GM12872 (cell line): Measurements from ENCODE around the gene UBE2D3.

Experiments
- CTCF ChIP-seq: IDR thresholded peaks from 3 replicates; pipeline ENCODE4 v1.5.1; 2011; ENCODE audit warnings: low read depth, mild to moderate bottlenecking, low read length, moderate library complexity; ENCODE audit not compliant: insufficient read depth

The UBE2D3 gene

GRCh38 chr4:102826890-102827673 lies at the start of gene UBE2D3:
Gene UBE2D3 (minus strand): TSS chr4:102827551. CDS start chr4:102826508, 1,043 bp downstream.
- peak; percentile 24; the same call in 1 of the 3 replicates for TF ChIP-seq CTCF

GRCh38 chr4:102871772-102872171 lies 44.4 kb upstream of the UBE2D3 start:
- no peak for TF ChIP-seq CTCF

GRCh38 chr4:102869569-102870197 lies 42.3 kb upstream of the UBE2D3 start:
- no peak for TF ChIP-seq CTCF

GRCh38 chr4:102868781-102869568 lies 41.6 kb upstream of the UBE2D3 start, which contains the start of gene CISD2:
Gene CISD2 (plus strand): TSS chr4:102868992. CDS start chr4:102869085, 93 bp downstream.
- no peak for TF ChIP-seq CTCF

- no peak for TF ChIP-seq CTCF
Measured at GRCh38 chr4:102868153-102868780, 40.9 kb upstream of the UBE2D3 start.

- no peak for TF ChIP-seq CTCF
Measured at GRCh38 chr4:102867278-102868152, 40.2 kb upstream of the UBE2D3 start.
